ENCODE measurements around the gene SSC5D.
"Not testable (repeated sequence)": the region's sequence is repeated elsewhere in the genome, so short reads cannot be mapped to it uniquely, and the experiment has no call there.

SSC5D gene

GRCh38 chr19:55488986-55489710 lies 912 bp downstream of the SSC5D start:
- DNase-seq: no peak

DNA sequence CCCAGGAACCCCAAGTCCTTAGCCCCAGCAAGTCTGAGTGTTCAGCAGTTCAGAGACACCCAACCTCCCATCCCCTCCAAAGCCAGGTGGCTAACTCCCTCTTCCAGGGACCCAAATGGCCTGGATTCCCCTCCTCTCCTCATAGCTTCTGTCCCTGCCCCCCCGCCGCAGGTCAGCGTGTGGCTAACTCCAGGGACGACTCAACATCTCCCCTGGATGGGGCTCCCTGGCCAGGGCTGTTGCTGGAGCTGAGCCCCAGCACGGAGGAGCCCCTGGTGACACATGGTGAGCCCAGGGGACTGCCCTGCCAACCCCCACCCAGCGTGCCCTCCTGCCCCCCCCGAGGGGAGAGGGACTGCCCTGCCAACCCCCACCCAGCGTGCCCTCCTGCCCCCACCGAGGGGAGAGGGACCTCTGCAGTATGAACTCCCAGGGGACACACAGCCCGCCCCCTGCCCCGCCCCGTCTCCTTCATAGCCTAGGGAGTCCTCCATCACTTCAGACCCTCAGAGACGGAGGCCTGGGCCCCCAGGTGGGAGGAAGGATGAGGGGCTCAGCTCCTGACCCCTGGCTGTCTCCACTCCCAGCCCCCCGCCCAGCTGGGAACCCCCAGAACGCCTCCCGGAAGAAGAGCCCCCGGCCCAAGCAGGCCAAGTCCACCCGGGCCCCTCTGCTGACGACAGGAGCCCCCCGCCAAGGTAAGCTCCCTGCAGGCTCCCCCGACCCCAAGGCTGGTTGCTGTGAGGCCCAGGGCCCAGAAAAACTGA lies 1.7 kb downstream of the SSC5D start:
- no peak for DNase-seq

- no peak for DNase-seq
Measured at GRCh38 chr19:55490478-55491432, 2.5 kb downstream of the SSC5D start.

DNA sequence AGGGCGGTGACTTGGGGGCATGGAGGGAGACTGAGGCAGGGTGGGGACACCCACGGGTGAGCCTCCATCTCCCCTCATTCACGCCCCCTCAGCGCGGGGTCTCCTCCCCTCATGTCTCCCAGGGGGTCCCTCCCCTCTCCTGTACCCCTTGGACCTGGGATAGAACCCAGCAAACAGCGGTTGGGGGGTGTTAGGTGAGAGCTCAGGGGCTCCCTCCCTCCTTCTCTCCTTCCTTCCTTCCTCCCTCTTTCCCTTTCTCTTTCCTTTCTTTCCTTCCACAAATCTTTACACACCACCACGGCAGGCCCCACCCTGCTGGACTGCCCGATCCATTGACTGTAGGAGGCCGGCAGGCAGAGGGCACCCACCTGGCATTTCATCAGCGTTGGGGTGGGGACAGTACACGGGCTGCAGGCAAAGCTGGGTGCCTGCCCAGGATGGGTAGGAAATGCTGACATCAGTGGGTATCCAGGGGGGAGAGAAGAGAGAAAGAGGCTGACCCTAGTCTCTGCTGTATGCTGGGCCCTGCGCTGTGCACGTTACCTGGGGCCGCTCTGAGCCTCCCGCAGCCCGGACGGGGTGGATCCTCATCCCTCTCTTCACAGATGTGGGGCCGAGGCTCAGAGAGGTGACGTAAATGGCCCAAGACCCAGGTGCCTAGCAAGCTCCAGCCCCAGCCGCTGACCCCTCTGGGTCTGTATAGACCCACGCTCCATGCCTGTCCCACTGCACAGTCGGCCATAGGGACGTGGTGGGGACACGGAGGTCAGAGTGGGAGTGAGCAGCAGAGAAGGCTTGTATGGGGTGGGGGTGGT lies 3.5 kb downstream of the SSC5D start:
- no peak for DNase-seq

GRCh38 chr19:55492362-55492944 lies 4.2 kb downstream of the SSC5D start:
- DNase-seq: no peak

DNA sequence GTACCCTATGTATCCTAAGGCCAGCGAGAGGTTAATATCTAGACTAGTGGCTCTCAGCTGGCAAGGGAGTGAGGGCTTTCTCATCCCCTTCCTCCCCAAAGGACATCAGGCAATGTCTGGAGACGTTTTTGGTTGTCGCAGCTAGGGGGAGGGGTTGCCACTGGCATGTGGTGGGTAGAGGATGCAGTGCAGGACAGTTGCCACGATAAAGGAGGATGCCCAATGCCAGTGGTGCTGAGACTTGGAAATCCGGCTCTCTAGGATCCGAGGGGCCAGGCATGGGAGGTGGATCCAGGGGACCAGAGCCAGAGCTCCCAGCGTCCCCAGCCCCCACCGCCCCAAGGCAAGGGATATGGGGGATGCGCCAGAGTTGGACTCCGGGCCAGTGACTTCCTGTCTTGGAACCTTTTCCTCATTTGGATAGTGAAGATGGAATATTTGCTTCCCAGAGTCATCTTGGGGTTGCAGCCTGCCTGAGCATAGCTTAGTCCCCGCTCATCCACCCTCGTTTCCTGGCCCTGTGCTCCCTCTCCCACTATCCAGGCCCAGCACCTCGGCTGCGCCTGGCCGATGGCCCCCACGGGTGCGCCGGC lies 4.9 kb downstream of the SSC5D start:
- no peak for DNase-seq

- no peak for DNase-seq
Measured at GRCh38 chr19:55493645-55494171, 5.5 kb downstream of the SSC5D start.

GRCh38 chr19:55494172-55494761 lies 6.0 kb downstream of the SSC5D start:
- no peak for DNase-seq

DNA sequence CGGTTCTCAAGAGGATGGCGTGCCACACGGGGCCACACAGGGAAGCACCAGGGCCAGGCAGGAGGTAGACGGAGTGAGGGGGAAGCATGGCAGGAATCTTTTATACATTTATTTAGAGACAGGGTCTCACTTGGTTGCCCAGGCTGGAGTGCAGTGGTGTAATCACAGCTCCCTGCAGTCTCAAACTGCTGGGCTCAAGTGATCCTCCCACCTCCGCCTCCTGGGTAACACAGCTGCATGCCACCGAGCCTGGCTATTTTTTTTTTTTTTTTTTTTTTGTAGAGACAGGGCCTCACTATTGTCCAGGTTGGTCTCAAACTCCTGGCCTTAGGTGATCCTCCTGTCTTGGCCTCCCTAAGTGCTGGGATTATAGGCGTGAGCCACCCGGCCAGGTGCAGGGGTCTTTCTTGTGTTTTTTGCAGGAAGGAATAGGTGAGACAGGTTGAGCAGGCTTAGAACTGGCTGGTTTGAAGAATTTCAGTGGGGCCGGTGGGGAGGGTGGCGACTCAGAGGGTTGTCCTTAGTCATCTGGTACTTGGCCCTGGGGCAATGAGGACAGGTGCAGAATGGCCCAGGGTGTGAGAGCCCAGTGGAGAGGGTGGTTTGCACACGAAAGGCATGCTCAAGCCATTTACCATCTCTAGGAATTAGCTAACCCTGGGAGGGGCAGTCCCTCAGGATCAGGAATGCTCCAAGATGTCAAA lies 7.6 kb downstream of the SSC5D start:
- peak; percentile 24 for DNase-seq

DNA sequence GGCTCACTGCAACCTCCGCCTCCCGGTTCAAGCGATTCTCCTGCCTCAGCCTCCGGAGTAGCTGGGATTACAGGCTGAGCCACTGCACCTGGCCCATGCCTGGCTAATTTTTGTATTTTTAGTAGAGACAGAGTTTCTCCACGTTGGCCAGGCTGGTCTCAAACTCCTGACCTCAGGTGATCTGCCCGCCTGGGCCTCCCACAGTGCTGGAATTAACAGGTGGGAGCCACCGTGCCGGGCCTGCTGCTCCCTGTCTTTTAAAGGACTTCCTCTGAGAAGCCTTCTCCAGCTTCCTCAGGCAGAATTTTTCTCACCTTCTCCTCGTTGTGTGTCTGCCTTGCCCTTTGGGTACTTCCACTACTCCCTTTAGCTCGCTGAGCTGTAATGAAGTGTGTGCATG lies 8.6 kb downstream of the SSC5D start:
- DNase-seq: not testable (repeated sequence)

DNA sequence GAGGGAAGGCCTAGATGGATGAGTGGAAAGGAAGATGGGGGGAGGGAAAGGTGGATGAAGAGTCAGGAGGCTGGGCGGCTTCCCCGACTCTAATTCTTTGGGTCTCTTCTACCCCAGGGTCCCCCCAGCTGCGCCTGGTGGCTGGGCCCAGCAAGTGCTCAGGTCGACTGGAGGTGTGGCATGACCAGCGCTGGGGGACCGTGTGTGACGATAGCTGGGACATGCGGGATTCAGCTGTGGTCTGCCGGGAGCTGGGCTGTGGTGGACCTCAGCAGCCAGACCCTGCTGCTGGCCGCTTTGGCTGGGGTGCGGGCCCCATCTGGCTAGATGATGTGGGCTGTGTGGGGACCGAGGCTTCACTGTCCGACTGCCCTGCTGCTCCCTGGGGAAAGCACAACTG lies 9.5 kb downstream of the SSC5D start:
- no peak for DNase-seq

- DNase-seq: peak; percentile 84
Measured at GRCh38 chr19:55498246-55498840, 10.1 kb downstream of the SSC5D start.

- DNase-seq: no peak
Measured at GRCh38 chr19:55500368-55500952, 12.2 kb downstream of the SSC5D start.

GRCh38 chr19:55502197-55502952 lies 14.1 kb downstream of the SSC5D start:
- no peak for DNase-seq

- DNase-seq: no peak
Measured at GRCh38 chr19:55503157-55503501, 14.9 kb downstream of the SSC5D start.

- no peak for DNase-seq
Measured at GRCh38 chr19:55503502-55504251, 15.4 kb downstream of the SSC5D start.

GRCh38 chr19:55504252-55504603 lies 16.0 kb downstream of the SSC5D start:
- DNase-seq: no peak

DNA sequence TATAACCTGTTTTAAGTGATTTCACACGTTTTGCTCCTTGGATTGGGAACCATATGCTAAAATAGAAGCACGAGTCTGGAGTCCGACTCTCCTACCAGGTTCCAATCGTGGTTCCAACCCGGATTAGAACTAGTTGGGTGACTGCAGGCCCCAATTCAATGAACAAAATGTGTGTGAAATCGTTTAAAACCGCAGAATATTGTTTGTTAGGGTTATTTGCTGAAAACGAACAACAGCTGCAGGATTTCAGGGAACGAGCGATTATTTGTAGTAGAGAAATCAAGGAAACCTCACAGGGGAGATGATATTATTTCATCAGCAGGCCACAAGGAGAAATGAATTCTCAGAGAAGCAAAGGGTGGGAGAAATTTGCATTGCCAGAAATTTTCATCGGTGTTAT lies 16.7 kb downstream of the SSC5D start:
- no peak for DNase-seq
